ENCODE measurements around the gene IGFN1. TPM values are rescaled to one million over a fixed set of nuclear protein-coding genes. Genes with fewer than 3 reads are reported as not detected.

Gene IGFN1
- total and polyA plus RNA-seq, 2 of the 8 experiments (the other 6 are each of a cell fraction or from before 2014, with no cell fraction given), result not detected

- TF ChIP-seq NRF1 (IDR thresholded peaks at IDR 0.05; ENCODE audit: low read depth, low read length), result no peak
- no peak for TF ChIP-seq TBP (IDR thresholded peaks at IDR 0.05; ENCODE audit: low read depth, low read length)
- TF ChIP-seq HDAC2 (IDR thresholded peaks at IDR 0.05; ENCODE audit: borderline replicate concordance in 1 of 2, low read depth in 2 of 2, low read length in 2 of 2), result no peak
- no peak for DNase-seq (ENCODE audit: low read depth in 1 of 2, low spot score in 2 of 2)
- POLR2A ChIA-PET (ENCODE audit: partially characterized antibody), result interaction anchor here (1.2 to 7.1 kb wide), 3 partner anchors 13 to 16 kb away, joined by 3 to 105 read pairs (median 3); partner anchors contain the start of gene TMEM9
Observed at GRCh38 chr1:201167041-201167991, 23.3 kb upstream of the IGFN1 start.

More at GRCh38 chr1:201167041-201167991, 23.3 kb upstream of the IGFN1 start:
- Histone ChIP-seq H3K27ac (ENCODE audit: low read depth, low read length) (no peak overlapping the region), H2BK120ac (replicated peaks; ENCODE audit: low read depth, low read length) (no peak overlapping the region), H2AK5ac (ENCODE audit: low read depth, low read length) (no peak overlapping the region), H4K8ac (ENCODE audit: extremely low read depth, insufficient read depth, low read length) (no peak overlapping the region), H3K23ac (ENCODE audit: insufficient read length) (no peak overlapping the region), H4K5ac (ENCODE audit: insufficient read length, low read depth, low read length) (no peak overlapping the region), H4K91ac (replicated peaks; ENCODE audit: insufficient read length, low read length) (no peak overlapping the region), H3K14ac (ENCODE audit: insufficient read length) (no peak overlapping the region), H3K9me3 (ENCODE audit: insufficient read depth in 2 of 2, low read depth in 1 of 2, low read length in 1 of 2) (no peaks in the 10 kb centered on the region), H3K18ac (ENCODE audit: extremely low read depth, low read length) (no peak overlapping the region), H3K4me2 (ENCODE audit: insufficient read depth in 1 of 2, low read depth in 2 of 2, low read length in 2 of 2) (no peak overlapping the region), H3K56ac (replicated peaks; ENCODE audit: insufficient read length, low read depth, low read length) (no peak overlapping the region), H2BK5ac (ENCODE audit: low read depth, low read length) (no peak overlapping the region), H2BK12ac (ENCODE audit: low read depth, low read length) (no peak overlapping the region), H3K23me2 (ENCODE audit: low read depth, low read length) (peaks cover 5% of the 10 kb centered on the region; the same call in 1 of the 2 replicates), H3K36me3 (ENCODE audit: control insufficient read depth in 2 of 4, insufficient read depth in 4 of 4, low read length in 3 of 4) (no peaks in the 10 kb centered on the region), H3K4me3 (ENCODE audit: extremely low read depth in 1 of 4, insufficient read depth in 2 of 4, low read depth in 3 of 4, low read length in 4 of 4) (no peak overlapping the region), H2AFZ (ENCODE audit: low read length) (no peak overlapping the region), H3K9ac (replicated peaks in 1 of 4; ENCODE audit: extremely low read depth in 1 of 4, low read depth in 3 of 4, low read length in 3 of 4) (no peak overlapping the region), H3K27me3 (replicated peaks in 1 of 4; ENCODE audit: control insufficient read depth in 3 of 4, extremely low read depth in 1 of 4, insufficient read depth in 3 of 4, low read length in 3 of 4) (peaks cover 0 to 6% (median 4%) of the 10 kb centered on the region in 4 experiments; a peak in 3 of 7 replicates), H2BK15ac (ENCODE audit: low read length) (no peak overlapping the region), H2BK20ac (ENCODE audit: low read length) (no peak overlapping the region), H3K4ac (replicated peaks; ENCODE audit: insufficient read length, low read depth, low read length) (no peak overlapping the region), H3K79me1 (ENCODE audit: low read depth, low read length) (no peaks in the 10 kb centered on the region), H4K20me1 (replicated peaks in 1 of 2; ENCODE audit: control insufficient read depth in 1 of 2, insufficient read depth in 2 of 2, low read length in 2 of 2) (no peaks in the 10 kb centered on the region), H3K79me2 (ENCODE audit: control insufficient read depth in 1 of 2, insufficient read depth in 2 of 2, low read length in 2 of 2) (no peaks in the 10 kb centered on the region), H3K4me1 (replicated peaks in 1 of 4; ENCODE audit: control insufficient read depth in 3 of 4, insufficient read depth in 4 of 4, low read length in 3 of 4) (peaks cover 4 to 9% (median 6%) of the 10 kb centered on the region in 4 experiments; a peak in 6 of 7 replicates)
- FAIRE-seq, result no peak
- 94% methylated on average over 13 of the region's 13 CpGs; no CpG with 5 or more reads in 1 of the 2 experiments for WGBS, 2 experiments (ENCODE audit: extremely low coverage in 1 of 2, insufficient coverage in 1 of 2, insufficient read length in 1 of 2, insufficient replicate concordance in 2 of 2, low coverage in 1 of 2, low lambda C conversion rate in 2 of 2, missing lambda C conversion rate in 1 of 2)
- CTCF ChIA-PET (ENCODE audit: partially characterized antibody), result interaction anchor here (0.8 to 3.4 kb wide), 6 partner anchors 17 to 195 kb away, joined by 3 to 14 read pairs (median 4); no protein-coding TSS in a partner anchor

Data from H1 (cell line).